HG02870 (cell line): ENCODE results near the gene AXIN1.

Experiments used
- ATAC-seq: cut with Tn5 transposase; IDR thresholded peaks from one replicate; pipeline ENCODE4 v1.9.1; 2021; ENCODE audit warnings: mild to moderate bottlenecking, moderate library complexity; ENCODE audit not compliant: unreplicated experiment

The AXIN1 gene

DNA sequence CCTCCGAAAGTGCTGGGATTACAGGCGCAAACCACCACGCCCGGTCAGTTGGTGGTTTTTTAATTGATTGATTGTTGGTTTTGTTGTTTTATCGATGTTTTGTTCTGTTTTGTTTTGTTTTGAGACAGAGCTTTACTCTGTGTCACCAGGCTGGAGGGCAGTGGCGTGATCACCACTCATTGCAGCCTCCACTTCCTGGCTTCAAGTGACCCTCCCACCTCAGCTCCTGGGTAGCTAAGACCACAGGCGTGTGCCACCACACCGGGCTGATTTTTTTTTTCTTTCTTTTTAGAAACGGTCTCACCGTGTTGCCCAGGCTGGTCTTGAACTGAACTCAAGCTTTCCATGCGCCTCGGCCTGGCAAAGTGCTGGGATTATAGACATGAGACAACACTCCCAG is 105.5 kb downstream of the AXIN1 start:
- no peak for ATAC-seq

DNA sequence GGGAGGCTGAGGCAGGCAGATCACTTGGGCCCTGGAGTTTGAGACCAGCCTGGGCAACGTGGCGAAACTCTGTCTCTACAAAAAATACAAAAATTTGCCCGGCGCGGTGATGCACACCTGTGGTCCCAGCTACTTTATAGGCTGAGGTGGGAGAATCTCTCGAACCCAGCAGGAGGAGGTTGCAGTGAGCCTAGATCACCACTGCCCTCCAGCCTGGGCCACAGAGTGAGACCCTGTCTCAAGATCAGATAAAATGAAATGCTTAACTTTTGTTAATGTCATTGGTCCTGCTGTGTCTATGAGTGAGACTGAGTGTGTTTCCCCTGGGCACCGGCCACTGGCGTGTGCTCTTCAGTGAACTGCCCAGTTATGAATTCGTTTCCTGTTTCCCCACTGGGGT is 107.4 kb downstream of the AXIN1 start:
- no peak for ATAC-seq

DNA sequence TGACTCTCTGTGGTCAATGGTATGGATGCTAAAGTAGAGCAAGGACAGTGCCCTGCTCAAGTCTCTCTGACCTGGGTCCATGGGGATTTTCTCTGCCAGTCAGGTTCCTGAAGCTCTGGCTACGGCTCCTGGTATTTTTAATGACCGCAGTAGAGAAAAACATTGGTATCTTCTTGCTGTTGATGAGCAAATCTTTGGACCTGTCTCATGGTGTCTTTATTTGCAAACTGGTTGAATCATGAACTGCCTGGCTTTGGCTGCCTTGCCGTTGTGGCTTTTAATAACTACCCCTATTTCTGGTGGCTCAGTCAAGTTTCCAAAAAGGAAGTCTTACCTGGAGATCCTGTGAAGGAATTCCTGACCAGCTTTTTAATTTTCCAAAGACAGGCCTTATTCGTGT is 109.2 kb downstream of the AXIN1 start:
- no peak for ATAC-seq

DNA sequence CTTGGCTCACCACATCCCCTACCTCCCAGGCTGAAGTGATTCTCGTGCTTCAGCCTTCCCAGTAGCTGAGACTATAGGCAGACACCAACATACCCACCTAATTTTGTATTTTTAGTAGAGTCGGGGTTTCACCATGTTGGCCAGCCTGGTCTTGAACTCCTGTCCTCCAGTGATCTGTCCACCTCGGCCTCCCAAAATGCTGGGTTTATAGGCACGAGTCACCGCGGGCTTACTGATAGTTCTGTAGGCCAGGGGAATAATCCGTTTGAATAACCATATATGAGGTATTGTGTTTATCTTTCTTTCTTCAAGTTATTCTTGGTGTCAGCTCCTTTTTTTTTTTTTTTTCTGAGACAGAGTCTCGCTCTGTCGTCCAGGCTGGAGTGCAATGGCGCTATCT is 110.2 kb downstream of the AXIN1 start:
- ATAC-seq: no peak

DNA sequence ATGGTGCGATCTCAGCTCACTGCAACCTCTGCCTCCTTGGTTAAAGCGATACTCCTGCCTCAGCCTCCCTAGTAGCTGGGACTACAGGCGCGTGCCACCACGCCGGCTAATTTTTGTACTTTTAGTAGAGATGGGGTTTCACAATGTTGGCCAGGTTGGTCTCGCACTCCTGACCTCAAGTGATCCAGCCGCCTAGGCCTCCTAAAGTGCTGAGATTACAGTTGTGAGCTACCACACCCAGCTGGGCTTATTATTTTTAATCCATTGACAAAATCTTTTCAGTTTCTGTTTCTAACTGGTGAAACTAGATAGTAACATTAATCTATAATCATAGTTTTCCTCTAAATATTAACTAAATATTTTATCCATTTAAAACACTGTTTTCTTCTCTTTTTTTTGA is 112.0 kb downstream of the AXIN1 start:
- no peak for ATAC-seq

DNA sequence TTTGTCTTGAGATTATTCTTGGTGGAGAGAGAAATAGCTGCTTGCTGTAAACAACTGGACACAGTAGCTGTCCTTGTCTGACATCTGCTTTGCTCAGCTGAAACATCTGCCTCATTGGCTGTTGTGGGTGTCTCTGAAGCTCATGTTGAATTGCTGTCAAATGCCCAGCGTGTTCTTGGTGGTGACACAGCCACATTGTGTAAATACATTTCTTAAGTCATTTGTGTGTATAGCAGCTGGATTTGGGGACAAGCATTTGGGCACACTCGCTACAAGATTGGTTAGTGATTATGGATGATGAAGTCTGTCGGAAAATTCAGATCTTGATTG is 112.6 kb downstream of the AXIN1 start:
- no peak for ATAC-seq
